Ascending aorta (tissue), 2 donors: ENCODE measurements around the gene SPRED2. TPM values are rescaled to one million over a fixed set of nuclear protein-coding genes. Genes with fewer than 3 reads are reported as not detected.

Source experiments
- DNase-seq, 2 donors: peaks; one replicate each; pipeline ENCODE4 v3.0.0-alpha.2; 2019; ENCODE audit warnings: low spot score in 2 of 2
- H3K27ac ChIP-seq, 2 donors: fragments of 200-600 bp; sonication (generic); one replicate each; pipeline ENCODE4 v1.5.1; 2016 to 2017; ENCODE audit warnings: mild to moderate bottlenecking in 1 of 2
- H3K27me3 ChIP-seq: fragments of 200-600 bp; sonication (generic); one replicate; pipeline ENCODE4 v1.5.1; 2017
- H3K36me3 ChIP-seq, 2 donors: fragments of 200-600 bp; sonication (generic); one replicate each; pipeline ENCODE4 v1.5.1; 2016
- H3K4me1 ChIP-seq, 2 donors: fragments of 200-600 bp; sonication (generic); one replicate each; pipeline ENCODE4 v1.5.1; 2016 to 2017; ENCODE audit warnings: mild to moderate bottlenecking in 1 of 2
- H3K4me3 ChIP-seq, 2 donors: fragments of 200-600 bp; sonication (generic); one replicate each; pipeline ENCODE4 v1.5.1; 2016 to 2017; ENCODE audit warnings: mild to moderate bottlenecking in 1 of 2
- H3K9me3 ChIP-seq, 2 donors: fragments of 200-600 bp; sonication (generic); one replicate each; pipeline ENCODE4 v1.5.1; 2016
- CTCF ChIP-seq, 3 experiments: fragments of 200-600 bp in 2 of 3; fragments of 450-650 bp in 1 of 3; sonication (generic) in 2 of 3; IDR thresholded peaks; one replicate each; pipeline ENCODE4 v1.5.1; 2016 to 2019; ENCODE audit warnings: antibody characterized with exemption in 3 of 3, mild to moderate bottlenecking in 1 of 3, moderate library complexity in 1 of 3
- intact Hi-C: fragments of 100-400 bp; cut with DNase I; formaldehyde crosslinking; loops from one replicate; pipeline ENCODE4 v1.15.1; 2023
- total RNA-seq: library from RNA; depleted of rRNA; stranded (reverse); fragments of >200 nt; gene quantifications from one replicate; pipeline ENCODE4 v1.1.0, GENCODE V29; 2016

SPRED2 gene
- total RNA-seq, 1 donor from 2014 or later, result 18.5 TPM

- intact Hi-C loops, result no loop called here
- no peak for DNase-seq
- TF ChIP-seq CTCF (IDR thresholded peaks at IDR 0.05), result no peak
- Histone ChIP-seq H3K27me3 (no peaks in the 10 kb centered on the region), H3K36me3 (peaks cover 18 to 22% of the 10 kb centered on the region in 2 donors), H3K4me1 (no peaks in the 10 kb centered on the region), H3K4me3 (no peak overlapping the region), H3K9me3 (no peaks in the 10 kb centered on the region), H3K27ac (no peak overlapping the region)
These were observed 157.1 kb downstream of the SPRED2 start for GRCh38 chr2:65275141-65275915.

GRCh38 chr2:65273344-65273743, 159.1 kb downstream of the SPRED2 start:
- no peak for DNase-seq

GRCh38 chr2:65268957-65269356, 163.4 kb downstream of the SPRED2 start:
- no peak overlapping the region for H3K27ac ChIP-seq
- peaks cover 34 to 41% of the 10 kb centered on the region in 2 donors for H3K36me3 ChIP-seq
- H3K9me3 ChIP-seq, result no peaks in the 10 kb centered on the region
- H3K27me3 ChIP-seq, result no peaks in the 10 kb centered on the region
- TF ChIP-seq CTCF (IDR thresholded peaks at IDR 0.05), result no peak
- H3K4me1 ChIP-seq, result no peaks in the 10 kb centered on the region
- intact Hi-C loops, result loop anchor here (5.0 kb wide), 1 partner anchor 303 kb away; no protein-coding TSS in a partner anchor
- no peak overlapping the region for H3K4me3 ChIP-seq
- DNase-seq, result no peak

More at GRCh38 chr2:65273344-65273743, 159.1 kb downstream of the SPRED2 start:
- TF ChIP-seq CTCF (IDR thresholded peaks at IDR 0.05), result no peak
- intact Hi-C loops, result no loop called here
- Histone ChIP-seq H3K4me1 (no peaks in the 10 kb centered on the region), H3K27me3 (no peaks in the 10 kb centered on the region), H3K4me3 (no peak overlapping the region), H3K36me3 (peaks cover 18 to 25% of the 10 kb centered on the region in 2 donors), H3K27ac (no peak overlapping the region), H3K9me3 (no peaks in the 10 kb centered on the region)

- H3K4me3 ChIP-seq, result no peak overlapping the region
These were observed 165.4 kb downstream of the SPRED2 start for GRCh38 chr2:65267008-65267407.

GRCh38 chr2:65265671-65266045, 166.7 kb downstream of the SPRED2 start:
- intact Hi-C loops, result loop anchor here (1.0 to 5.0 kb wide), 3 partner anchors 171 to 307 kb away; no protein-coding TSS in a partner anchor
- H3K9me3 ChIP-seq, result no peaks in the 10 kb centered on the region
- DNase-seq, result no peak
- peaks cover 19 to 27% of the 10 kb centered on the region in 2 donors for H3K36me3 ChIP-seq
- no peak overlapping the region for H3K4me3 ChIP-seq
- no peaks in the 10 kb centered on the region for H3K4me1 ChIP-seq
- H3K27ac ChIP-seq, result no peak overlapping the region
- TF ChIP-seq CTCF (IDR thresholded peaks at IDR 0.05), result no peak
- no peaks in the 10 kb centered on the region for H3K27me3 ChIP-seq

More at GRCh38 chr2:65267008-65267407, 165.4 kb downstream of the SPRED2 start:
- DNase-seq, result no peak
- intact Hi-C loops, result loop anchor here (5.0 kb wide), 1 partner anchor 305 kb away; no protein-coding TSS in a partner anchor
- no peaks in the 10 kb centered on the region for H3K9me3 ChIP-seq
- peaks cover 27 to 31% of the 10 kb centered on the region in 2 donors for H3K36me3 ChIP-seq
- no peaks in the 10 kb centered on the region for H3K27me3 ChIP-seq
- no peak for TF ChIP-seq CTCF (IDR thresholded peaks at IDR 0.05)
- no peaks in the 10 kb centered on the region for H3K4me1 ChIP-seq
- no peak overlapping the region for H3K27ac ChIP-seq
